Brain microvascular endothelial cell (primary cell): ENCODE measurements around the gene FOXP2.
"Not testable (repeated sequence)": the region's sequence is repeated elsewhere in the genome, so short reads cannot be mapped to it uniquely, and the experiment has no call there.

Experiments used
- DNase-seq: peaks from one replicate; pipeline ENCODE4 v3.0.0-alpha.2; 2020
- H3K27ac ChIP-seq: fragments of 250-450 bp; sonication (Bioruptor Pico); 2 replicates; pipeline ENCODE4 v1.5.1; 2020; ENCODE audit warnings: mild to moderate bottlenecking, moderate library complexity
- H3K27me3 ChIP-seq: fragments of 250-450 bp; sonication (Bioruptor Pico); replicated peaks from 2 replicates; pipeline ENCODE4 v1.5.1; 2020; ENCODE audit warnings: mild to moderate bottlenecking
- H3K36me3 ChIP-seq: fragments of 250-450 bp; sonication (Bioruptor Pico); replicated peaks from 2 replicates; pipeline ENCODE4 v1.5.1; 2020; ENCODE audit warnings: mild to moderate bottlenecking
- H3K4me3 ChIP-seq: 2 replicates; pipeline ENCODE4 v1.5.1; 2011; ENCODE audit warnings: low read depth, mild to moderate bottlenecking, control low read depth, low read length, moderate library complexity
- in situ Hi-C: cut with HindIII; loops from 2 replicates; pipeline ENCODE4 v1.10.0; 2017; ENCODE audit warnings: low sequenced_read_pairs, low pct_ligation_motif_present
- TF ChIP-seq, protein P1 (sequence below): IDR thresholded peaks from 2 replicates; pipeline ENCODE4 v1.5.1; 2011; ENCODE audit warnings: low read depth, mild to moderate bottlenecking, moderate library complexity, low read length, control low read depth, inconsistent platforms; ENCODE audit errors: missing control alignments

Gene FOXP2

DNA sequence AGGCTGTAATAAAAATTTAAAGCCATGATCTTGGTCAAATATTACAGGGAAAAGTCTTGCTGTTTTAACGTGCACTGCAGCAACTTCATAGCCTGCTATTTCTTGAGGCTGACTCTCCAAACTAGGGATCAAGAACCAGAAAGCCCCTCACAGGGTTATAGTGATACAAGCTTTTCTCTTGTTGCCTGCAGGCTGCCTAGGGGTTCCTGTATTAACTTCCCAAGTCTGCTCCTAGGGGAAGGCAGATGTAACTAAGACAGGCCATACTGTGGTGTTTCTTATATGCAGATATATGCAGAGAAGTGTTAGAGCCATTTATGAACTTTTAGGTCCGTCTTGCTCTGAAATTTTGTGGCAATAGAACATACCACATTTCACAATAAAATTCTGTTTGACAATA is 175.7 kb downstream of the FOXP2 start:
- TF ChIP-seq, protein P1, sequence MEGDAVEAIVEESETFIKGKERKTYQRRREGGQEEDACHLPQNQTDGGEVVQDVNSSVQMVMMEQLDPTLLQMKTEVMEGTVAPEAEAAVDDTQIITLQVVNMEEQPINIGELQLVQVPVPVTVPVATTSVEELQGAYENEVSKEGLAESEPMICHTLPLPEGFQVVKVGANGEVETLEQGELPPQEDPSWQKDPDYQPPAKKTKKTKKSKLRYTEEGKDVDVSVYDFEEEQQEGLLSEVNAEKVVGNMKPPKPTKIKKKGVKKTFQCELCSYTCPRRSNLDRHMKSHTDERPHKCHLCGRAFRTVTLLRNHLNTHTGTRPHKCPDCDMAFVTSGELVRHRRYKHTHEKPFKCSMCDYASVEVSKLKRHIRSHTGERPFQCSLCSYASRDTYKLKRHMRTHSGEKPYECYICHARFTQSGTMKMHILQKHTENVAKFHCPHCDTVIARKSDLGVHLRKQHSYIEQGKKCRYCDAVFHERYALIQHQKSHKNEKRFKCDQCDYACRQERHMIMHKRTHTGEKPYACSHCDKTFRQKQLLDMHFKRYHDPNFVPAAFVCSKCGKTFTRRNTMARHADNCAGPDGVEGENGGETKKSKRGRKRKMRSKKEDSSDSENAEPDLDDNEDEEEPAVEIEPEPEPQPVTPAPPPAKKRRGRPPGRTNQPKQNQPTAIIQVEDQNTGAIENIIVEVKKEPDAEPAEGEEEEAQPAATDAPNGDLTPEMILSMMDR: no peak
- H3K27me3 ChIP-seq: no peaks in the 10 kb centered on the region
- in situ Hi-C loops: no loop called here
- no peaks in the 10 kb centered on the region for H3K36me3 ChIP-seq
- H3K27ac ChIP-seq: no peak overlapping the region
- no peak for DNase-seq
- no peak overlapping the region for H3K4me3 ChIP-seq

DNA sequence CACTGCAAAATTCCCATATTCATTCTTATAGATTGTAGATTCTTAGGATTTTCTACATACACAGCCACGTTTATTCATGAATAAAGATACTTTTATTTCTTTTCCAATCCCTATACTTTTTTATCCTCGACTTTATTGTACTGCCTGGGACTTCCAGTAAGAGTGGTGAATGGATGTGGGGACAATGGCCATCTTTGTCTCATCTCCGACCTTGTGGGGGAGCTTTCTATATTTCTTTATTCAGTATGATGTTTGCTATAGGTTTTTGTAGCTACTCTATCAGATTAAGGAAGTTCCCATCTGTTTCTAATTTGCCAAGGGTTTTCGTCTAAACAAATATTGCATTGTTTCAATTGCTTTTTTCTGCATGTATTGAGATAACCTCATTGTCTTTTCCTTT is 184.3 kb downstream of the FOXP2 start:
- Histone ChIP-seq H3K27ac (no peak overlapping the region), H3K4me3 (no peak overlapping the region), H3K36me3 (no peaks in the 10 kb centered on the region), H3K27me3 (no peaks in the 10 kb centered on the region)
- TF ChIP-seq, protein P1: no peak
- DNase-seq: no peak
- in situ Hi-C loops: no loop called here

DNA sequence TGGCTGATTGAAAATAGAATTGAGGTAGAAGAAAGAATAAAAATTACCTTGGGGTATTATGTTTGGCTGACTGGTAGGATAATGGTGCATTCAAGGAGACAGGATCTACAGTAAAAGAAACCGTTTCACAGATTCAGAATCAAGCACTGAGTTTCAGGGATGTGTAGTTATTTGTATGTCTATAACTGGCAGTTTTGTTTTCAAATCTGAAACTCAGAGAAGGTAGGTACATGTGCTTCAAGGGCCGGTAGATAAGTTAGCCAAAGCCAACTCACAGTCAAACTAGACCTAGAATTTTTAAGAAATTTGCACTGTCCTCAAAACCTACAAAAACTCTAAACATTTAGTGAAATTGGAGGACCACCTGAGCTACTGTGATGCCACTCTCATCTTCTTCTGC is 191.5 kb downstream of the FOXP2 start:
- Histone ChIP-seq H3K36me3 (no peaks in the 10 kb centered on the region), H3K27ac (no peak overlapping the region), H3K27me3 (no peaks in the 10 kb centered on the region), H3K4me3 (no peak overlapping the region)
- in situ Hi-C loops: no loop called here
- DNase-seq: no peak
- TF ChIP-seq, protein P1: no peak

DNA sequence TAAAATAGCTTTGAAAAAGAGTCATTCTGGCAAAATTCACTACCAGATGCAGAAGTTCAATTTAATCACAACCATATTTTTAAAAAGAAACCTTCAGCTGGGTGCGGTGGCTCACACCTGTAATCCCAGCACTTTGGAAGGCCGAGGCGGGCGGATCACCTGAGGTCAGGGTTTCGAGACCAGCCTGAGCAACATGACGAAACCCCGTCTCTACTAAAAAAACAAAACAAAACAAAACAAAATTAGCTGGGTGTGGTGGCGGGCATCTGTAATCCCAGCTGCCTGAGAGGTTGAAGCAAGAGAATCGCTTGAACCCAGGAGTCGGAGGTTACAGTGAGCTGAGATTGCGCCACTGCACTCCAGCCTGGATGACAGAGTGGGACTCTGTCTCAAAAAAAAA is 194.2 kb downstream of the FOXP2 start:
- H3K4me3 ChIP-seq, in situ Hi-C loops, H3K27me3 ChIP-seq, DNase-seq, H3K27ac ChIP-seq, H3K36me3 ChIP-seq: not testable (repeated sequence)

DNA sequence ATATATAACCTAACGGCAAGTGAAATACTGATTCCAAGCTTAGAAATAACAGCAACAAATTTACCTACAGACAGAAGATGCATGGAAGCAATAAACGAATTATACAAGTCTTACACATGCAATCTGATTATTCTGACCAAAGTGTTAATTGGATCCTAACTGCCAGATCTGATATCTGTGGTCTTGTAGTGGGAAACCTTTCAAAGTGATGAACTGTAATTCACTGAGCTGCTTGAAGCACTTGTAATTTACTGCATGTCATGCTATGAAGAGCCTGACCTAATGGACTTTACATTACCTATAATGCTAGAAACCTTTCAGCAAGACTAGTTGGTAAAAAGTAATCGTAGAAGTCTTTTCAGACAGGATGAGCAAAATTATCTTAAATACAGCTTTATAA is 205.6 kb downstream of the FOXP2 start:
- Histone ChIP-seq H3K27ac (no peak overlapping the region), H3K4me3 (no peak overlapping the region), H3K36me3 (no peaks in the 10 kb centered on the region), H3K27me3 (no peaks in the 10 kb centered on the region)
- in situ Hi-C loops: no loop called here
- TF ChIP-seq, protein P1: no peak
- no peak for DNase-seq

DNA sequence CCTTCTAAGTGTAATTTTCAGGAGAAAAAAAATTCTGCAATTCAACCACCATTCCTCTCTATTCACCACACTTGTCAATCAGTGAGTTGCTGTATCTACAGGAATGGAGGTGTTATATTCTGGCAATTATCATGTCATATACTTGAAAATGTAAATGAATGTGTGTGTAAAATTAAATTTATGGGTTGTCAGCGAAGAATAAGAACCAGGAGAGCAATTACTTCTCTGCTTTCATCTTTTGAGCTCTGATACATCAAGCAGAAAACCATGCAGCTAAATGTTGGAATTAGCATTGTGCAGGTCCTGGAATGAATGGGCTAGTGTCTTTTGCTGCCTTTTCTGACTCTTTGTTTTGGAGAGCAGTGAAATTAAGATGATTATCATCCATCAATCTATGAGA is 207.6 kb downstream of the FOXP2 start:
- H3K4me3 ChIP-seq: no peak overlapping the region
- DNase-seq: no peak
- H3K27ac ChIP-seq: no peak overlapping the region
- TF ChIP-seq, protein P1: no peak
- in situ Hi-C loops: no loop called here
- H3K27me3 ChIP-seq: no peaks in the 10 kb centered on the region
- H3K36me3 ChIP-seq: no peaks in the 10 kb centered on the region
